Erythroblast (primary cell): Measurements from ENCODE around the gene CXCL10.

Experiments used
- GATA1 ChIP-seq: IDR thresholded peaks from 2 replicates; pipeline ENCODE4 v1.6.1; 2011; ENCODE audit warnings: low read depth, mild to moderate bottlenecking, control low read depth, low read length, moderate library complexity
- POLR2A ChIP-seq: IDR thresholded peaks from 2 replicates; pipeline ENCODE4 v1.6.1; 2011; ENCODE audit warnings: mild to moderate bottlenecking, low read length

DNA sequence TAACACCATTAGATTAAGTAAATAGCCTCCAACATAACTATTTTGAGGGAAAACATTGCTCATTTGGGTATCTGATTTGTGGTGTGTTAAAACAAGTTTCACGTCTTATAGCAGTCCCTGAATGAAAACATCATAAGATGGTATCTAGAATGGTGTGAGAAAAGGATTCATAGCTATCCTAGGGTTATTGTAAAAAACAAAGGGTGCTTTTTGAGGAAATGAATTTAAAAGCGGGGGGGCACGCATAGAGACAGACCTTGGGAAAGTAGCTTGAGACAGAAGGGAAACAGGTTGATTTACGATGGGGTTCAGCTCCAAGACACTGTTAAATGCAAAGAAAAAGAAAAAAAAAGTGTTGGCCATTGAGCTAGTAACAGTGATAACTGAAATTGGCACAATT lies 768 bp upstream of the CXCL10 start:
- TF ChIP-seq POLR2A (no peak), GATA1 (no peak)
